IPS DF 6.9 (cell line): ENCODE data around the gene ITGA11.

Experiments
- DNase-seq: peaks from one replicate; pipeline ENCODE4 v3.0.0-alpha.2; 2013; ENCODE audit warnings: low read depth, low spot score
- H3K27ac ChIP-seq: one replicate; pipeline ENCODE4 v1.5.1; 2013; ENCODE audit warnings: low read length, control low read depth
- H3K27me3 ChIP-seq: 2 replicates; pipeline ENCODE4 v1.6.1; 2013; ENCODE audit warnings: mild to moderate bottlenecking, low read length; ENCODE audit not compliant: control insufficient read depth, insufficient read depth
- H3K36me3 ChIP-seq: 2 replicates; pipeline ENCODE4 v1.6.1; 2013; ENCODE audit warnings: low read length; ENCODE audit not compliant: control insufficient read depth, insufficient read depth
- H3K4me1 ChIP-seq: 2 replicates; pipeline ENCODE4 v1.6.1; 2013; ENCODE audit warnings: low read length; ENCODE audit not compliant: control insufficient read depth, insufficient read depth
- H3K4me3 ChIP-seq: 2 replicates; pipeline ENCODE4 v1.5.1; 2013; ENCODE audit warnings: mild to moderate bottlenecking, low read length
- H3K9me3 ChIP-seq: 2 replicates; pipeline ENCODE4 v1.6.1; 2013; ENCODE audit warnings: low read length, inconsistent platforms; ENCODE audit not compliant: control insufficient read depth, insufficient read depth
- WGBS: extraction: QIAGEN DNeasy Blood & Tissue Kit; methylation state at CpG from one replicate; pipeline ENCODE4 v1.1.7; 2013; ENCODE audit warnings: mixed read lengths, missing lambda C conversion rate; ENCODE audit not compliant: insufficient read length, insufficient coverage; 5-methylcytosine and 5-hydroxymethylcytosine counted together

The ITGA11 gene

GRCh38 chr15:68417051-68417450 is 14.9 kb downstream of the ITGA11 start:
- Histone ChIP-seq H3K4me3 (no peak overlapping the region), H3K36me3 (no peaks in the 10 kb centered on the region), H3K4me1 (peaks cover 2% of the 10 kb centered on the region), H3K9me3 (no peaks in the 10 kb centered on the region), H3K27ac (no peak overlapping the region), H3K27me3 (no peaks in the 10 kb centered on the region)
- whole genome bisulfite sequencing = no CpG with 5 or more reads among the region's 3 CpGs
- no peak for DNase-seq

DNA sequence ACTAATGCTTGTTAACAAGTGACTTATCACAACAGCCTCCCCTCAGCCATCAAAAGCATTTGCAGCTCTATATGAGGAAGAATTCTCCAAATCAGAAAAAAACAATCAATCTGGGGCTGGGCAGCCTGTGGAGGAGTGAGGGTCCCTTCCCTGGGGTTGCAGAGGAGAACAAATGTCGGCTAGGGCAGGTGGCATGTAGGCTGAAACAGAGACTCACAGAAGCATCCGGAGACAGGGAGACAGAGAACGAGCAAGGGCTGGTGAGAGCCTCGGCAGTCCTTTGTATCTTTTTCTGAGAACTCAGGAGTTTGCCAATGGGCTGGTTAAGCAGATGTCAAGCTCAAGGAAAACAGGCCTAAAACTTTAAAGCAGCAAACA is 15.8 kb downstream of the ITGA11 start:
- no peaks in the 10 kb centered on the region for H3K36me3 ChIP-seq
- H3K4me1 ChIP-seq = no peaks in the 10 kb centered on the region; the same call in 1 of the 2 replicates
- no peak overlapping the region for H3K27ac ChIP-seq
- no peak overlapping the region for H3K4me3 ChIP-seq
- no peaks in the 10 kb centered on the region for H3K27me3 ChIP-seq
- no CpG with 5 or more reads among the region's 4 CpGs for WGBS
- DNase-seq = no peak
- no peaks in the 10 kb centered on the region for H3K9me3 ChIP-seq

DNA sequence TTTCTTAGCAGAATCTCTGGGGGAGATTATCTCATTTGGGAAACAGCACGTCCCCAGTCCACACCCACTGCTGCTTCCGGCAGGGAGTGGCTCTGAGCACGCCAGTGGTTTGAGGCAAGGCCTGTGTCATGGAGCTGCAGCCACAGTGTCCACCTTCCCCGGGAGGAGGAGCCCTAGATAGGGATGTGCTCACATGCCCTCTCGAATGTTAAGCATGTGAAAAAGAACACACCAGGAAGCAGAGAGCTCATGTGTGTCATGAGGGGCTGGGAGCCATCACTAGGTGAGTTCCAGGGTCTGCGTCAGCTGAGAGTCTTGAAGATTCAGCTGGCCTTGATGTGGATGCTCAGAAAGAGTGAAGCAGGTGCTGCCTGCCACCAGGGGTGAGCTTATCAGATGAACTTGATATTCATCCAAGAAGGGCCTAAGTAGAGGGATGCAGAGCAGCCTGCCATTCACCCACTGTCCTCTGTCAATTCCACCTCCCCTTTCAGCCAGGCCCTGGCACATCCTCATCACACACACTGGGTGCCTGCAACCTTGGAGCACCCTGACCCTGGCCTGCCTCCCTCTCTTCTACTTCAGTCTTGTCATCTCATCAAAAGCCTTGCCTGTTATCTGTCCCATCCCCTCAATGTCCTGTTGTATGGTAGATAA is 16.3 kb downstream of the ITGA11 start:
- Histone ChIP-seq H3K27me3 (no peaks in the 10 kb centered on the region), H3K36me3 (no peaks in the 10 kb centered on the region), H3K9me3 (no peaks in the 10 kb centered on the region), H3K4me3 (no peak overlapping the region), H3K27ac (no peak overlapping the region), H3K4me1 (no peaks in the 10 kb centered on the region)
- no peak for DNase-seq
- WGBS = no CpG with 5 or more reads among the region's 6 CpGs

GRCh38 chr15:68415061-68415460 is 16.9 kb downstream of the ITGA11 start:
- Histone ChIP-seq H3K4me1 (no peaks in the 10 kb centered on the region), H3K27me3 (no peaks in the 10 kb centered on the region), H3K36me3 (no peaks in the 10 kb centered on the region), H3K4me3 (no peak overlapping the region), H3K9me3 (no peaks in the 10 kb centered on the region), H3K27ac (no peak overlapping the region)
- no peak for DNase-seq
- no CpG with 5 or more reads among the region's 7 CpGs for WGBS

GRCh38 chr15:68414591-68414990 is 17.4 kb downstream of the ITGA11 start:
- WGBS = no CpG with 5 or more reads among the region's 8 CpGs

DNA sequence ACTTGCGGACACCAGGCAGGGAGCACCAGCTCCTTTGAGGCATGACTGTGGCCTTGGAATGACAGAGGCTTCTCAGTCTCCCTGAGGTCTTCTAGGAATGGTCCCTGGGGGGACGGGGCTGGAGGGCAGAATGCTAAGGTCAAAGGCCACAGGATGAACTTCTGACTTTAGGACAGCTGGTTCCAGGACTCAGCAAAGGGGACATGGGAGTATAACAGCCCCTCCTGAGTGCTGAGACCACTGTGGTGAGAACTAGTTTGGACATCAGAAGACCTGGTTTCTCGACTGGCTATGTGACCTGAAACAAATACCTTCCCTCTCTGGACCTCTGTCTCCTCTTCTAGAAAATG is 17.8 kb downstream of the ITGA11 start:
- Histone ChIP-seq H3K36me3 (no peaks in the 10 kb centered on the region), H3K4me3 (no peak overlapping the region), H3K4me1 (no peaks in the 10 kb centered on the region), H3K27me3 (no peaks in the 10 kb centered on the region), H3K9me3 (no peaks in the 10 kb centered on the region), H3K27ac (no peak overlapping the region)
- no peak for DNase-seq
- WGBS = no CpG with 5 or more reads among the region's 3 CpGs

More at GRCh38 chr15:68414591-68414990, 17.4 kb downstream of the ITGA11 start:
- DNase-seq = no peak
- Histone ChIP-seq H3K27me3 (no peaks in the 10 kb centered on the region), H3K4me3 (no peak overlapping the region), H3K36me3 (no peaks in the 10 kb centered on the region), H3K27ac (no peak overlapping the region), H3K9me3 (no peaks in the 10 kb centered on the region), H3K4me1 (no peaks in the 10 kb centered on the region)

DNA sequence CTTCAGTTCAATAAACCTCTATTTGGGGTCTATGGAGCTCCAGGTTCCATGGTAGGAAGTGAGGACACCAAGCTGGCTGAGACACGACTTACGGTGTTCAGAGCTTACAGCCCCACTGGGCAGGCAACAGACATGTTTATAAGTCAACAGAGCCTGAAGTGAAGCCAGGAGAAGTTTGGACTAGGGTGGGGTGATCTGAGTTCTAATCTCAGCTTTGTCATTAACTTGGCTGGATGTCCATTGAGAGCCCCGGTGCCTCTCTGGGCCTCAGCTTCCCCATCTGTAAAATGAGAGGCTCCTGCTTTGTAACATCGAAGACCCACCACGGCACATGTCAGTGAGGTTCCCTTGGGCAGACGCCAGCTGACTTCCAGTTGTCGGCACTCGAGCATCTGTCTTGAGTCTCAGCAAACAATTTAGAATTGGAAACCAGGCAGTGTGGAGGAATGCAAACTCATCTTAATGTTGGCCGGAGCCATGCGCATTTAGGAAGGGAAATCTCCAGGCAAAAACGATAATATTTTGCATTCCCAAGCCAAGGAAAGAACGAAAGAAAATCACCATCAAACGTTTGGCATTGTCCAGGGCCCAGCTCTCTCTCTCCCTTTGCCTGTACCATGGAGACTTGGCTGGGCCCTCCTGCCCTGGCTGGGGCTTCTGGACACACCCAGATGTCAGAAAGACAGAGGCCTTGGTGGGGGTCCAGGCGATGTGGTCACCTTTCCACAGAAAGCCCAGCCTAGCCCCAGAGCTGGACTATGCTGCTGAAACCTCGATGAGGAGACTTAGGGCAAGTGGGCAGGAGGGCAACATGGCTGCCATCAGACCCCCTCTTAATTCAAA is 18.4 kb downstream of the ITGA11 start:
- DNase-seq = no peak
- no CpG with 5 or more reads among the region's 15 CpGs for WGBS

GRCh38 chr15:68412218-68412617 is 19.7 kb downstream of the ITGA11 start:
- Histone ChIP-seq H3K4me3 (no peak overlapping the region), H3K27me3 (no peaks in the 10 kb centered on the region), H3K36me3 (no peaks in the 10 kb centered on the region), H3K27ac (no peak overlapping the region), H3K9me3 (no peaks in the 10 kb centered on the region), H3K4me1 (no peaks in the 10 kb centered on the region)
- WGBS = no CpG with 5 or more reads among the region's 8 CpGs
- DNase-seq = no peak

More for the DNA sequence above, 18.4 kb downstream of the ITGA11 start:
- Histone ChIP-seq H3K9me3 (no peaks in the 10 kb centered on the region), H3K4me3 (no peak overlapping the region), H3K27ac (no peak overlapping the region), H3K4me1 (no peaks in the 10 kb centered on the region), H3K36me3 (no peaks in the 10 kb centered on the region), H3K27me3 (no peaks in the 10 kb centered on the region)

GRCh38 chr15:68411735-68412134 is 20.2 kb downstream of the ITGA11 start:
- no peak overlapping the region for H3K27ac ChIP-seq
- H3K27me3 ChIP-seq = no peaks in the 10 kb centered on the region
- H3K4me1 ChIP-seq = no peaks in the 10 kb centered on the region
- DNase-seq = no peak
- WGBS = no CpG with 5 or more reads among the region's 2 CpGs
- H3K4me3 ChIP-seq = no peak overlapping the region
- no peaks in the 10 kb centered on the region for H3K36me3 ChIP-seq
- H3K9me3 ChIP-seq = no peaks in the 10 kb centered on the region

DNA sequence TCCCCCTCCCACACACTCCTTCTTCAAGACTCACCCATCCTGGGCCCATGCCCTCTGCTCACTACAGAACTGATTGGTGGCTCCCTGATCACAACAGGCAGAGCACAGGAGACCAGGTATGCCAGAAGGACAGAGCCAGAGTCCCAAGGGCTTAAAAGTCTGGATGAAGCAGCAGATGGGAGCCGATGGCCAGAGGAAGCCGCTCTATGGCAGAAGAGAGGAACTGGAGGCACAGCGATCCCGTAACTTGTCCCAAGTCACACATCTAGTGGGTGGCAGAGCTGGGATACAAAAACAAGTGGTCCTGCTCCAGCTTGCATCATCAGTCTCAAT is 20.7 kb downstream of the ITGA11 start:
- H3K4me3 ChIP-seq = no peak overlapping the region
- H3K4me1 ChIP-seq = no peaks in the 10 kb centered on the region
- no peaks in the 10 kb centered on the region for H3K9me3 ChIP-seq
- no peaks in the 10 kb centered on the region for H3K27me3 ChIP-seq
- no CpG with 5 or more reads among the region's 4 CpGs for WGBS
- no peak overlapping the region for H3K27ac ChIP-seq
- DNase-seq = no peak
- no peaks in the 10 kb centered on the region for H3K36me3 ChIP-seq
